ENCODE results near the gene NUP210.

GRCh38 chr3:13266651-13267362, 153.3 kb downstream of the NUP210 start:
- TF ChIP-seq POLR2A (IDR thresholded peaks at IDR 0.05) (no peak), CTCF (IDR thresholded peaks at IDR 0.05) (no peak)
